HEK293 (cell line): ENCODE data around the gene KCTD2.

Experiments used
- HOXD13 ChIP-seq: sonication (generic); formaldehyde crosslinking; IDR thresholded peaks from 2 replicates; pipeline ENCODE4 v1.8.0; 2022; ENCODE audit warnings: missing genetic modification reagents, borderline replicate concordance
- IKZF3 ChIP-seq: fragments of 450-650 bp; IDR thresholded peaks from 2 replicates; pipeline ENCODE4 v1.5.0; 2018; ENCODE audit warnings: missing biosample characterization, mild to moderate bottlenecking, missing genetic modification characterization, moderate library complexity
- KLF8 ChIP-seq: fragments of 450-650 bp; formaldehyde crosslinking; IDR thresholded peaks from 2 replicates; pipeline ENCODE4 v1.5.1; 2016; ENCODE audit warnings: missing biosample characterization, missing genetic modification characterization
- OSR2 ChIP-seq: fragments of 450-650 bp; formaldehyde crosslinking; IDR thresholded peaks from 2 replicates; pipeline ENCODE4 v1.5.1; 2016; ENCODE audit warnings: missing biosample characterization, missing genetic modification characterization
- RBAK ChIP-seq: fragments of 450-650 bp; formaldehyde crosslinking; IDR thresholded peaks from 2 replicates; pipeline ENCODE4 v1.5.1; 2016; ENCODE audit warnings: missing biosample characterization, missing genetic modification characterization
- ZNF112 ChIP-seq: fragments of 450-650 bp; formaldehyde crosslinking; IDR thresholded peaks from 2 replicates; pipeline ENCODE4 v1.5.0; 2017; ENCODE audit warnings: missing biosample characterization, missing genetic modification characterization
- ZNF292 ChIP-seq: fragments of 450-650 bp; formaldehyde crosslinking; IDR thresholded peaks from 2 replicates; pipeline ENCODE4 v1.5.1; 2016; ENCODE audit warnings: low read depth, missing biosample characterization, missing genetic modification characterization, borderline replicate concordance
- ZNF626 ChIP-seq: fragments of 450-650 bp; sonication (Bioruptor Pico); formaldehyde crosslinking; IDR thresholded peaks from 2 replicates; pipeline ENCODE4 v1.5.1; 2018; ENCODE audit warnings: missing biosample characterization, missing genetic modification characterization, inconsistent platforms
- ZNF654 ChIP-seq: fragments of 450-650 bp; formaldehyde crosslinking; IDR thresholded peaks from 2 replicates; pipeline ENCODE4 v1.5.1; 2016; ENCODE audit warnings: low read depth, missing biosample characterization, missing genetic modification characterization
- ZNF843 ChIP-seq: fragments of 450-650 bp; formaldehyde crosslinking; IDR thresholded peaks from 2 replicates; pipeline ENCODE4 v1.5.1; 2016; ENCODE audit warnings: missing biosample characterization, missing genetic modification characterization
- ZSCAN23 ChIP-seq: fragments of 450-650 bp; formaldehyde crosslinking; IDR thresholded peaks from 2 replicates; pipeline ENCODE4 v1.5.1; 2016; ENCODE audit warnings: missing biosample characterization, missing genetic modification characterization
- ZSCAN30 ChIP-seq: fragments of 450-650 bp; IDR thresholded peaks from 2 replicates; pipeline ENCODE4 v1.5.1; 2018; ENCODE audit warnings: missing biosample characterization, mild to moderate bottlenecking, missing genetic modification characterization, moderate library complexity
- TF ChIP-seq, protein P1 (sequence below): fragments of 450-650 bp; formaldehyde crosslinking; conservative IDR thresholded peaks from 2 replicates; pipeline ENCODE4 v1.5.1; 2016; ENCODE audit warnings: low read depth, missing biosample characterization, missing genetic modification characterization
- TF ChIP-seq, protein P2 (sequence below): fragments of 450-650 bp; formaldehyde crosslinking; IDR thresholded peaks from 2 replicates; pipeline ENCODE4 v1.5.1; 2016; ENCODE audit warnings: missing biosample characterization, missing genetic modification characterization
- TF ChIP-seq, protein P3 (sequence below): fragments of 450-650 bp; formaldehyde crosslinking; IDR thresholded peaks from 2 replicates; pipeline ENCODE4 v1.5.1; 2016; ENCODE audit warnings: missing biosample characterization, missing genetic modification characterization
- TF ChIP-seq, protein P4 (sequence below): fragments of 450-650 bp; formaldehyde crosslinking; IDR thresholded peaks from 2 replicates; pipeline ENCODE4 v1.5.1; 2016; ENCODE audit warnings: missing biosample characterization, missing genetic modification characterization
- TF ChIP-seq, protein P5 (sequence below): fragments of 450-650 bp; formaldehyde crosslinking; IDR thresholded peaks from 2 replicates; pipeline ENCODE4 v1.5.1; 2017; ENCODE audit warnings: missing biosample characterization, missing genetic modification characterization
- TF ChIP-seq, protein P6 (sequence below): fragments of 450-650 bp; formaldehyde crosslinking; IDR thresholded peaks from 2 replicates; pipeline ENCODE4 v1.5.1; 2016; ENCODE audit warnings: missing biosample characterization, missing genetic modification characterization
- TF ChIP-seq, protein P7 (sequence below): fragments of 450-650 bp; formaldehyde crosslinking; IDR thresholded peaks from 2 replicates; pipeline ENCODE4 v1.5.1; 2017; ENCODE audit warnings: missing biosample characterization, missing genetic modification characterization
- TF ChIP-seq, protein P8 (sequence below): fragments of 450-650 bp; formaldehyde crosslinking; IDR thresholded peaks from 2 replicates; pipeline ENCODE4 v1.5.1; 2017; ENCODE audit warnings: missing biosample characterization, mild to moderate bottlenecking, missing genetic modification characterization, moderate library complexity

Gene KCTD2

DNA sequence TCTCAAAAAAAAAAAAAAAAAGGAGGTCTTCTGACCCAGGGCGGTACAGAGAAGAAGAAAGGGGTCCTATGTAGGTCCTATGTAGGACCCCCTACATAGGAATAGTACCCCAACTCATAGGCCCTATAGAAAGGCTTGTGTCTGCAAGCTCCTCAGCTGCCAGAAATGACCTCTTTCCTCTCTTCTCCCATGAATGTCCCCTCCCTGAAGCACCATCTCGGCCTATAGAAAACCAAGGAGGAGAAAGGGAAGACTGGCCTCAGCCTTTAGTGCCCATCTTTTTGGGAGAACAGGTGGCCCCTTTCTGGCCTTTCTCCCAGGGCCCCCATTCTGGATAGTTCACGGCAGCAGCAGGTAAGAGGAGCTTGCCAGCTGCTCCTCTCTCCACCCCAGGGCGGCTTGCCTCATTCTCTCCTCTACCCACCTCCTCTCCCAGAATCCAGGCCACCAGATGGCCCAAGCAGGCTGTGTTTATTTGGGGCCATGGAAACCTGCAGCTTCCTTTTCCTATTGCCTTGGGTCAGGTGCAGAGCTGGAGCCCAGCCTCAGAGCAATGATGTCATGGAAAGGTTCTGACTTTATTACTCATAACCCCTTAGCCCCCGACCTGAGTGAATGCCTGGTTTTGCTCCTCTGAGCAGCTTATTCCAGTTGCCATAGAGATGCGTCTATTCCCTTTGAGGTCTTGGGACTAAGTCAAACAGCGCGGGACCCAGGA lies 36.2 kb upstream of the KCTD2 start (continued):
- TF ChIP-seq, protein P1, sequence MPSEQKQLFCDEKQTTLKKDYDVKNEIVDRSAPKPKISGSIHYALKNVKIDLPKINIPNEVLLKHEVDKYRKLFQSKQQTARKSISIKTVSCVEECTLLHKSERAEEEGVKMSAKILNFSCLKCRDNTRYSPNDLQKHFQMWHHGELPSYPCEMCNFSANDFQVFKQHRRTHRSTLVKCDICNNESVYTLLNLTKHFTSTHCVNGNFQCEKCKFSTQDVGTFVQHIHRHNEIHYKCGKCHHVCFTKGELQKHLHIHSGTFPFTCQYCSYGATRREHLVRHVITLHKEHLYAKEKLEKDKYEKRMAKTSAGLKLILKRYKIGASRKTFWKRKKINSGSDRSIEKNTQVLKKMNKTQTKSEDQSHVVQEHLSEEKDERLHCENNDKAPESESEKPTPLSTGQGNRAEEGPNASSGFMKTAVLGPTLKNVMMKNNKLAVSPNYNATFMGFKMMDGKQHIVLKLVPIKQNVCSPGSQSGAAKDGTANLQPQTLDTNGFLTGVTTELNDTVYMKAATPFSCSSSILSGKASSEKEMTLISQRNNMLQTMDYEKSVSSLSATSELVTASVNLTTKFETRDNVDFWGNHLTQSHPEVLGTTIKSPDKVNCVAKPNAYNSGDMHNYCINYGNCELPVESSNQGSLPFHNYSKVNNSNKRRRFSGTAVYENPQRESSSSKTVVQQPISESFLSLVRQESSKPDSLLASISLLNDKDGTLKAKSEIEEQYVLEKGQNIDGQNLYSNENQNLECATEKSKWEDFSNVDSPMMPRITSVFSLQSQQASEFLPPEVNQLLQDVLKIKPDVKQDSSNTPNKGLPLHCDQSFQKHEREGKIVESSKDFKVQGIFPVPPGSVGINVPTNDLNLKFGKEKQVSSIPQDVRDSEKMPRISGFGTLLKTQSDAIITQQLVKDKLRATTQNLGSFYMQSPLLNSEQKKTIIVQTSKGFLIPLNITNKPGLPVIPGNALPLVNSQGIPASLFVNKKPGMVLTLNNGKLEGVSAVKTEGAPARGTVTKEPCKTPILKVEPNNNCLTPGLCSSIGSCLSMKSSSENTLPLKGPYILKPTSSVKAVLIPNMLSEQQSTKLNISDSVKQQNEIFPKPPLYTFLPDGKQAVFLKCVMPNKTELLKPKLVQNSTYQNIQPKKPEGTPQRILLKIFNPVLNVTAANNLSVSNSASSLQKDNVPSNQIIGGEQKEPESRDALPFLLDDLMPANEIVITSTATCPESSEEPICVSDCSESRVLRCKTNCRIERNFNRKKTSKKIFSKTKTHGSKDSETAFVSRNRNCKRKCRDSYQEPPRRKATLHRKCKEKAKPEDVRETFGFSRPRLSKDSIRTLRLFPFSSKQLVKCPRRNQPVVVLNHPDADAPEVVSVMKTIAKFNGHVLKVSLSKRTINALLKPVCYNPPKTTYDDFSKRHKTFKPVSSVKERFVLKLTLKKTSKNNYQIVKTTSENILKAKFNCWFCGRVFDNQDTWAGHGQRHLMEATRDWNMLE (tag by site-specific recombination), result no peak
- TF ChIP-seq, protein P2, sequence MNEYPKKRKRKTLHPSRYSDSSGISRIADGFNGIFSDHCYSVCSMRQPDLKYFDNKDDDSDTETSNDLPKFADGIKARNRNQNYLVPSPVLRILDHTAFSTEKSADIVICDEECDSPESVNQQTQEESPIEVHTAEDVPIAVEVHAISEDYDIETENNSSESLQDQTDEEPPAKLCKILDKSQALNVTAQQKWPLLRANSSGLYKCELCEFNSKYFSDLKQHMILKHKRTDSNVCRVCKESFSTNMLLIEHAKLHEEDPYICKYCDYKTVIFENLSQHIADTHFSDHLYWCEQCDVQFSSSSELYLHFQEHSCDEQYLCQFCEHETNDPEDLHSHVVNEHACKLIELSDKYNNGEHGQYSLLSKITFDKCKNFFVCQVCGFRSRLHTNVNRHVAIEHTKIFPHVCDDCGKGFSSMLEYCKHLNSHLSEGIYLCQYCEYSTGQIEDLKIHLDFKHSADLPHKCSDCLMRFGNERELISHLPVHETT, result no peak; the same call in 1 of the 2 replicates
- peak; percentile 50 for TF ChIP-seq OSR2
- no peak for TF ChIP-seq ZNF292 (tag by site-specific recombination)
- TF ChIP-seq, protein P3, sequence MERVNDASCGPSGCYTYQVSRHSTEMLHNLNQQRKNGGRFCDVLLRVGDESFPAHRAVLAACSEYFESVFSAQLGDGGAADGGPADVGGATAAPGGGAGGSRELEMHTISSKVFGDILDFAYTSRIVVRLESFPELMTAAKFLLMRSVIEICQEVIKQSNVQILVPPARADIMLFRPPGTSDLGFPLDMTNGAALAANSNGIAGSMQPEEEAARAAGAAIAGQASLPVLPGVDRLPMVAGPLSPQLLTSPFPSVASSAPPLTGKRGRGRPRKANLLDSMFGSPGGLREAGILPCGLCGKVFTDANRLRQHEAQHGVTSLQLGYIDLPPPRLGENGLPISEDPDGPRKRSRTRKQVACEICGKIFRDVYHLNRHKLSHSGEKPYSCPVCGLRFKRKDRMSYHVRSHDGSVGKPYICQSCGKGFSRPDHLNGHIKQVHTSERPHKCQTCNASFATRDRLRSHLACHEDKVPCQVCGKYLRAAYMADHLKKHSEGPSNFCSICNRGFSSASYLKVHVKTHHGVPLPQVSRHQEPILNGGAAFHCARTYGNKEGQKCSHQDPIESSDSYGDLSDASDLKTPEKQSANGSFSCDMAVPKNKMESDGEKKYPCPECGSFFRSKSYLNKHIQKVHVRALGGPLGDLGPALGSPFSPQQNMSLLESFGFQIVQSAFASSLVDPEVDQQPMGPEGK (tag by site-specific recombination), result peak; percentile 95
- TF ChIP-seq, protein P4, sequence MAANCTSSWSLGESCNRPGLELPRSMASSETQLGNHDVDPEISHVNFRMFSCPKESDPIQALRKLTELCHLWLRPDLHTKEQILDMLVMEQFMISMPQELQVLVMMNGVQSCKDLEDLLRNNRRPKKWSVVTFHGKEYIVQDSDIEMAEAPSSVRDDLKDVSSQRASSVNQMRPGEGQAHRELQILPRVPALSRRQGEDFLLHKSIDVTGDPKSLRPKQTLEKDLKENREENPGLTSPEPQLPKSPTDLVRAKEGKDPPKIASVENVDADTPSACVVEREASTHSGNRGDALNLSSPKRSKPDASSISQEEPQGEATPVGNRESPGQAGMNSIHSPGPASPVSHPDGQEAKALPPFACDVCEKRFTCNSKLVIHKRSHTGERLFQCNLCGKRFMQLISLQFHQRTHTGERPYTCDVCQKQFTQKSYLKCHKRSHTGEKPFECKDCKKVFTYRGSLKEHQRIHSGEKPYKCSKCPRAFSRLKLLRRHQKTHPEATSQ (tag by site-specific recombination), result no peak
- no peak for TF ChIP-seq ZSCAN23 (tag by site-specific recombination)
- TF ChIP-seq, protein P5, sequence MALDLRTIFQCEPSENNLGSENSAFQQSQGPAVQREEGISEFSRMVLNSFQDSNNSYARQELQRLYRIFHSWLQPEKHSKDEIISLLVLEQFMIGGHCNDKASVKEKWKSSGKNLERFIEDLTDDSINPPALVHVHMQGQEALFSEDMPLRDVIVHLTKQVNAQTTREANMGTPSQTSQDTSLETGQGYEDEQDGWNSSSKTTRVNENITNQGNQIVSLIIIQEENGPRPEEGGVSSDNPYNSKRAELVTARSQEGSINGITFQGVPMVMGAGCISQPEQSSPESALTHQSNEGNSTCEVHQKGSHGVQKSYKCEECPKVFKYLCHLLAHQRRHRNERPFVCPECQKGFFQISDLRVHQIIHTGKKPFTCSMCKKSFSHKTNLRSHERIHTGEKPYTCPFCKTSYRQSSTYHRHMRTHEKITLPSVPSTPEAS, result no peak
- TF ChIP-seq ZNF654 (tag by site-specific recombination), result peak; percentile 49
- no peak for TF ChIP-seq ZNF112 (tag by site-specific recombination)
- TF ChIP-seq, protein P6, sequence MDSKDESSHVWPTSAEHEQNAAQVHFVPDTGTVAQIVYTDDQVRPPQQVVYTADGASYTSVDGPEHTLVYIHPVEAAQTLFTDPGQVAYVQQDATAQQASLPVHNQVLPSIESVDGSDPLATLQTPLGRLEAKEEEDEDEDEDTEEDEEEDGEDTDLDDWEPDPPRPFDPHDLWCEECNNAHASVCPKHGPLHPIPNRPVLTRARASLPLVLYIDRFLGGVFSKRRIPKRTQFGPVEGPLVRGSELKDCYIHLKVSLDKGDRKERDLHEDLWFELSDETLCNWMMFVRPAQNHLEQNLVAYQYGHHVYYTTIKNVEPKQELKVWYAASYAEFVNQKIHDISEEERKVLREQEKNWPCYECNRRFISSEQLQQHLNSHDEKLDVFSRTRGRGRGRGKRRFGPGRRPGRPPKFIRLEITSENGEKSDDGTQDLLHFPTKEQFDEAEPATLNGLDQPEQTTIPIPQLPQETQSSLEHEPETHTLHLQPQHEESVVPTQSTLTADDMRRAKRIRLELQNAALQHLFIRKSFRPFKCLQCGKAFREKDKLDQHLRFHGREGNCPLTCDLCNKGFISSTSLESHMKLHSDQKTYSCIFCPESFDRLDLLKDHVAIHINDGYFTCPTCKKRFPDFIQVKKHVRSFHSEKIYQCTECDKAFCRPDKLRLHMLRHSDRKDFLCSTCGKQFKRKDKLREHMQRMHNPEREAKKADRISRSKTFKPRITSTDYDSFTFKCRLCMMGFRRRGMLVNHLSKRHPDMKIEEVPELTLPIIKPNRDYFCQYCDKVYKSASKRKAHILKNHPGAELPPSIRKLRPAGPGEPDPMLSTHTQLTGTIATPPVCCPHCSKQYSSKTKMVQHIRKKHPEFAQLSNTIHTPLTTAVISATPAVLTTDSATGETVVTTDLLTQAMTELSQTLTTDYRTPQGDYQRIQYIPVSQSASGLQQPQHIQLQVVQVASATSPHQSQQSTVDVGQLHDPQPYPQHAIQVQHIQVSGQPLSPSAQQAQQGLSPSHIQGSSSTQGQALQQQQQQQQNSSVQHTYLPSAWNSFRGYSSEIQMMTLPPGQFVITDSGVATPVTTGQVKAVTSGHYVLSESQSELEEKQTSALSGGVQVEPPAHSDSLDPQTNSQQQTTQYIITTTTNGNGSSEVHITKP (tag by site-specific recombination), result peak; percentile 73
- peak; percentile 45; the same call in 1 of the 2 replicates for TF ChIP-seq KLF8
- TF ChIP-seq ZSCAN30 (tag by site-specific recombination), result no peak
- TF ChIP-seq RBAK, result no peak
- TF ChIP-seq, protein P7, sequence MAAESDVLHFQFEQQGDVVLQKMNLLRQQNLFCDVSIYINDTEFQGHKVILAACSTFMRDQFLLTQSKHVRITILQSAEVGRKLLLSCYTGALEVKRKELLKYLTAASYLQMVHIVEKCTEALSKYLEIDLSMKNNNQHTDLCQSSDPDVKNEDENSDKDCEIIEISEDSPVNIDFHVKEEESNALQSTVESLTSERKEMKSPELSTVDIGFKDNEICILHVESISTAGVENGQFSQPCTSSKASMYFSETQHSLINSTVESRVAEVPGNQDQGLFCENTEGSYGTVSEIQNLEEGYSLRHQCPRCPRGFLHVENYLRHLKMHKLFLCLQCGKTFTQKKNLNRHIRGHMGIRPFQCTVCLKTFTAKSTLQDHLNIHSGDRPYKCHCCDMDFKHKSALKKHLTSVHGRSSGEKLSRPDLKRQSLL (tag by site-specific recombination), result peak; percentile 69
- TF ChIP-seq ZNF626 (tag by site-specific recombination), result no peak
- peak; percentile 70; the same call in 1 of the 2 replicates for TF ChIP-seq IKZF3 (tag by site-specific recombination)
- no peak for TF ChIP-seq ZNF843
- TF ChIP-seq, protein P8, sequence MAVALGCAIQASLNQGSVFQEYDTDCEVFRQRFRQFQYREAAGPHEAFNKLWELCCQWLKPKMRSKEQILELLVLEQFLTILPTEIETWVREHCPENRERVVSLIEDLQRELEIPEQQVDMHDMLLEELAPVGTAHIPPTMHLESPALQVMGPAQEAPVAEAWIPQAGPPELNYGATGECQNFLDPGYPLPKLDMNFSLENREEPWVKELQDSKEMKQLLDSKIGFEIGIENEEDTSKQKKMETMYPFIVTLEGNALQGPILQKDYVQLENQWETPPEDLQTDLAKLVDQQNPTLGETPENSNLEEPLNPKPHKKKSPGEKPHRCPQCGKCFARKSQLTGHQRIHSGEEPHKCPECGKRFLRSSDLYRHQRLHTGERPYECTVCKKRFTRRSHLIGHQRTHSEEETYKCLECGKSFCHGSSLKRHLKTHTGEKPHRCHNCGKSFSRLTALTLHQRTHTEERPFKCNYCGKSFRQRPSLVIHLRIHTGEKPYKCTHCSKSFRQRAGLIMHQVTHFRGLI (tag by site-specific recombination), result peak; percentile 48; the same call in 1 of the 2 replicates
- TF ChIP-seq HOXD13 (CRISPR knock-in tag), result no peak
